A549 (cell line): Measurements from ENCODE around the gene INSC.

Source experiments
- BHLHE40 ChIP-seq: IDR thresholded peaks from 2 replicates; pipeline ENCODE4 v1.6.1; 2012; ENCODE audit warnings: low read depth, low read length, inconsistent platforms
- CTCF ChIP-seq: fragments of >200 bp; sonication (Bioruptor Twin); formaldehyde crosslinking; IDR thresholded peaks from 3 replicates; pipeline ENCODE4 v1.5.1; 2016
- EHMT2 ChIP-seq: fragments of 200-600 bp; sonication (generic); IDR thresholded peaks from 2 replicates; pipeline ENCODE4 v1.6.1; 2016; ENCODE audit warnings: antibody characterized with exemption, low read depth, mild to moderate bottlenecking, moderate library complexity
- ESRRA ChIP-seq: fragments of 150-350 bp; IDR thresholded peaks from 2 replicates; pipeline ENCODE4 v1.6.1; 2014; ENCODE audit warnings: mild to moderate bottlenecking, low read length, borderline replicate concordance
- KDM1A ChIP-seq: fragments of 200-600 bp; sonication (generic); IDR thresholded peaks from 2 replicates; pipeline ENCODE4 v1.6.1; 2016; ENCODE audit warnings: low read depth, mild to moderate bottlenecking
- MYC ChIP-seq: IDR thresholded peaks from 2 replicates; pipeline ENCODE4 v1.6.1; 2012; ENCODE audit warnings: mild to moderate bottlenecking, inconsistent platforms, low read length, improper control_type of control experiment, borderline replicate concordance
- PBX3 ChIP-seq: IDR thresholded peaks from 2 replicates; pipeline ENCODE4 v1.6.1; 2012
- RFX5 ChIP-seq: fragments of 450-650 bp; IDR thresholded peaks from 2 replicates; pipeline ENCODE4 v1.7.1; 2014; ENCODE audit warnings: antibody characterized with exemption, mild to moderate bottlenecking, moderate library complexity
- SMC3 ChIP-seq: fragments of >200 bp; sonication (Bioruptor Twin); formaldehyde crosslinking; IDR thresholded peaks from 3 replicates; pipeline ENCODE4 v1.6.1; 2018; ENCODE audit warnings: inconsistent platforms

GRCh38 chr11:15199693-15200092 is 85.0 kb downstream of the INSC start:
- no peak for TF ChIP-seq CTCF
- no peak for TF ChIP-seq RFX5
- no peak for TF ChIP-seq KDM1A
- no peak for TF ChIP-seq MYC
- TF ChIP-seq PBX3: no peak
- no peak for TF ChIP-seq ESRRA
- no peak for TF ChIP-seq SMC3
- TF ChIP-seq EHMT2: no peak
- no peak for TF ChIP-seq BHLHE40
